Astrocyte (in vitro differentiated cells and primary cell): ENCODE data around the gene RCVRN.

Experiments used
- CTCF ChIP-seq: IDR thresholded peaks from 2 replicates; pipeline ENCODE4 v1.5.1; 2011; ENCODE audit warnings: low read depth, mild to moderate bottlenecking, inconsistent platforms, low read length, moderate library complexity; ENCODE audit not compliant: insufficient read depth
- EZH2 ChIP-seq: IDR thresholded peaks from 2 replicates; pipeline ENCODE4 v1.6.1; 2012; ENCODE audit warnings: mild to moderate bottlenecking, low read length, inconsistent platforms; ENCODE audit not compliant: insufficient read depth

DNA sequence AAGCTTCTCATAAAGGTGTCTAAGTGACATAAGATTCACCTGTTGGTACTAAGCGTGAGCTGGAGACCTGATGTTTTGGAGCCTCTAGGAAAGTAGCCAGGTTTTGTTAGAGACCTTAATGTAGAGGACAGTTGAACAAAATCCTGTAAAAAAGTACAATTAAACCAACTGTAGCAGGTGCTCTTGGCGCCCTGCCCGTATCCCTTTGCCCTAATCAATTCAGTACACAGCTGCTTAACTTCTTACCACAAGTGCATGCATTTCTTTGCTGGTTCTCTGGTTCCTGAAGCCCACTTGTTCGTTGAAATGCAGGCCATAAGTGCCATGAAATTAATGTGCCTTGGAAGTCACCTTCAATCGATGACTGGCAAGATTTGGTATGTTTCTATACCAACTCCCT is 54.9 kb downstream of the RCVRN start:
- TF ChIP-seq CTCF (no peak), EZH2 (no peak)
